Measurements from ENCODE around the gene SPNS2. TPM values are rescaled to one million over a fixed set of nuclear protein-coding genes. Genes with fewer than 3 reads are reported as not detected.

SPNS2 gene
- total RNA-seq, 4 donors from 2014 or later = 8.7 to 72.0 (median 18.2) TPM

- intact Hi-C loops (cut with DNase I; ENCODE audit: low total_unique reads) (loop anchor here (5.0 kb wide), 1 partner anchor 58 kb away; no protein-coding TSS in a partner anchor), in situ Hi-C loops (cut with MboI; ENCODE audit: low pct_ligation_motif_present in 1 of 4, low pct_unique_long_range_greater_than_20kb in 1 of 4, low sequenced_read_pairs in 3 of 4) (loop anchor here in 2 of 4 donors (5.0 to 10.0 kb wide), 2 partner anchors 55 to 58 kb away; no protein-coding TSS in a partner anchor)
- no peak overlapping the region for H3K27ac ChIP-seq
- peaks cover 0 to 12% (median 5%) of the 10 kb centered on the region in 4 donors for H3K4me1 ChIP-seq
- H3K36me3 ChIP-seq = no peaks in the 10 kb centered on the region
- H3K4me3 ChIP-seq = no peak overlapping the region
- DNase-seq = no peak
- no peaks in the 10 kb centered on the region for H3K27me3 ChIP-seq
- 76 to 80% methylated on average over 1 of the region's 1 CpG for WGBS, 2 donors (ENCODE audit: low coverage in 1 of 2)
- H3K9me3 ChIP-seq = no peaks in the 10 kb centered on the region
- TF ChIP-seq POLR2AphosphoS5 (IDR thresholded peaks at IDR 0.05) (no peak), CTCF (IDR thresholded peaks at IDR 0.05) (no peak), EP300 (IDR thresholded peaks at IDR 0.05; ENCODE audit: low read depth) (no peak), POLR2A (IDR thresholded peaks at IDR 0.05) (no peak)
Measured at GRCh38 chr17:4569591-4569990, 70.9 kb downstream of the SPNS2 start.

GRCh38 chr17:4572131-4572530 is 73.5 kb downstream of the SPNS2 start:
- Histone ChIP-seq H3K4me3 (no peak overlapping the region), H3K9me3 (no peaks in the 10 kb centered on the region), H3K36me3 (no peaks in the 10 kb centered on the region), H3K27me3 (no peaks in the 10 kb centered on the region), H3K27ac (no peak overlapping the region), H3K4me1 (no peaks in the 10 kb centered on the region)
- no peak for TF ChIP-seq CTCF (IDR thresholded peaks at IDR 0.05)
- intact Hi-C loops (cut with DNase I; ENCODE audit: low total_unique reads) (no loop called here), in situ Hi-C loops (cut with MboI; ENCODE audit: low pct_ligation_motif_present in 1 of 4, low pct_unique_long_range_greater_than_20kb in 1 of 4, low sequenced_read_pairs in 3 of 4) (loop anchor here in 2 of 4 donors (10.0 kb wide), 1 partner anchor 53 kb away; no protein-coding TSS in a partner anchor)
- 71 to 85% methylated on average over 9 of the region's 9 CpGs for WGBS, 2 donors (ENCODE audit: low coverage in 1 of 2)
- DNase-seq = no peak

- intact Hi-C loops (cut with DNase I; ENCODE audit: low total_unique reads) (no loop called here), in situ Hi-C loops (cut with MboI; ENCODE audit: low pct_ligation_motif_present in 1 of 4, low pct_unique_long_range_greater_than_20kb in 1 of 4, low sequenced_read_pairs in 3 of 4) (loop anchor here in 2 of 4 donors (10.0 kb wide), 1 partner anchor 52 kb away; no protein-coding TSS in a partner anchor)
- no peak overlapping the region for H3K4me3 ChIP-seq
- TF ChIP-seq POLR2AphosphoS5 (IDR thresholded peaks at IDR 0.05) (no peak), CTCF (IDR thresholded peaks at IDR 0.05) (no peak), EP300 (IDR thresholded peaks at IDR 0.05; ENCODE audit: low read depth) (no peak), POLR2A (IDR thresholded peaks at IDR 0.05) (no peak)
- no peaks in the 10 kb centered on the region for H3K36me3 ChIP-seq
- H3K27ac ChIP-seq = no peak overlapping the region
- no peak for DNase-seq
- WGBS, 2 donors (ENCODE audit: low coverage in 1 of 2) = 60% methylated on average over 4 of the region's 4 CpGs; no CpG with 5 or more reads in 1 of the 2 donors
- no peaks in the 10 kb centered on the region for H3K4me1 ChIP-seq
- H3K9me3 ChIP-seq = no peaks in the 10 kb centered on the region
- H3K27me3 ChIP-seq = no peaks in the 10 kb centered on the region
Measured at GRCh38 chr17:4573115-4573514, 74.4 kb downstream of the SPNS2 start.

GRCh38 chr17:4573669-4574068 is 75.0 kb downstream of the SPNS2 start:
- in situ Hi-C loops (cut with MboI; ENCODE audit: low pct_ligation_motif_present in 1 of 4, low pct_unique_long_range_greater_than_20kb in 1 of 4, low sequenced_read_pairs in 3 of 4) (loop anchor here in 2 of 4 donors (10.0 kb wide), 1 partner anchor 51 kb away; no protein-coding TSS in a partner anchor), intact Hi-C loops (cut with DNase I; ENCODE audit: low total_unique reads) (no loop called here)
- Histone ChIP-seq H3K4me1 (no peaks in the 10 kb centered on the region), H3K27ac (no peak overlapping the region), H3K9me3 (no peaks in the 10 kb centered on the region), H3K27me3 (no peaks in the 10 kb centered on the region), H3K36me3 (no peaks in the 10 kb centered on the region), H3K4me3 (no peak overlapping the region)
- DNase-seq = no peak
- 54 to 60% methylated on average over 1 to 6 of the region's 7 CpGs for WGBS, 2 donors (ENCODE audit: low coverage in 1 of 2)
- TF ChIP-seq EP300 (IDR thresholded peaks at IDR 0.05; ENCODE audit: low read depth) = no peak
- TF ChIP-seq POLR2A (IDR thresholded peaks at IDR 0.05) = no peak
- no peak for TF ChIP-seq POLR2AphosphoS5 (IDR thresholded peaks at IDR 0.05)
- no peak for TF ChIP-seq CTCF (IDR thresholded peaks at IDR 0.05)
